ENCODE measurements around the gene C15orf39.

DNA sequence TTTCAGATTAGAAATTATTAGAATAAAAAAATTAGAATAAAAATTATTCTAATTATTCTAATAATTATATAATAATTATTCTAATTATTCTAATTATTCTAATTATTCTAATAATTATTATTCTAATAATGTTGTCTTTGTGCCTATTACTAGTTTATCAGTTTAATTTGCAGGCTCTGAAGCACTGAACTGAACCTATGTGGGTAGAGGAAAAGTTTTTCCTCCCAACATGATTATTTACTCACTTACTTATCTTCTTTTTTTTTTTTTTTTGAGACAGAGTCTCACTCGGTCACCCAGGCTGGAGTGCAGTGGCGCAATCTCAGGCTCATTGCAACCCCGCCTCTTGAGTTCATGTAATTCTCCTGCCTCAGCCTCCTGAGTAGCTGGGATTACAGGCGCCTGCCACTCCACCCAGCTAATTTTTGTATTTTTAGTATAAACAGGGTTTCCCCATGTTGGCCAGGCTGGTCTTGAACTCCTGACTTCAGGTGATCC lies 39.7 kb upstream of the C15orf39 start:
- TF ChIP-seq POLR2AphosphoS5 (IDR thresholded peaks at IDR 0.05) (no peak), POLR2A (IDR thresholded peaks at IDR 0.05) (no peak)
- TF ChIP-seq, protein P1, sequence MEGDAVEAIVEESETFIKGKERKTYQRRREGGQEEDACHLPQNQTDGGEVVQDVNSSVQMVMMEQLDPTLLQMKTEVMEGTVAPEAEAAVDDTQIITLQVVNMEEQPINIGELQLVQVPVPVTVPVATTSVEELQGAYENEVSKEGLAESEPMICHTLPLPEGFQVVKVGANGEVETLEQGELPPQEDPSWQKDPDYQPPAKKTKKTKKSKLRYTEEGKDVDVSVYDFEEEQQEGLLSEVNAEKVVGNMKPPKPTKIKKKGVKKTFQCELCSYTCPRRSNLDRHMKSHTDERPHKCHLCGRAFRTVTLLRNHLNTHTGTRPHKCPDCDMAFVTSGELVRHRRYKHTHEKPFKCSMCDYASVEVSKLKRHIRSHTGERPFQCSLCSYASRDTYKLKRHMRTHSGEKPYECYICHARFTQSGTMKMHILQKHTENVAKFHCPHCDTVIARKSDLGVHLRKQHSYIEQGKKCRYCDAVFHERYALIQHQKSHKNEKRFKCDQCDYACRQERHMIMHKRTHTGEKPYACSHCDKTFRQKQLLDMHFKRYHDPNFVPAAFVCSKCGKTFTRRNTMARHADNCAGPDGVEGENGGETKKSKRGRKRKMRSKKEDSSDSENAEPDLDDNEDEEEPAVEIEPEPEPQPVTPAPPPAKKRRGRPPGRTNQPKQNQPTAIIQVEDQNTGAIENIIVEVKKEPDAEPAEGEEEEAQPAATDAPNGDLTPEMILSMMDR (IDR thresholded peaks at IDR 0.05): no peak

Data from breast epithelium (tissue), 3 donors.